SK-N-SH treated with all-trans-retinoic acid at 6 μM for 48 hours (cell line): ENCODE results near the gene CRYGS.

Source experiments
- ZFP30 ChIP-seq: fragments of 450-650 bp; formaldehyde crosslinking; IDR thresholded peaks from 2 replicates; pipeline ENCODE4 v1.5.0; 2022; ENCODE audit warnings: mild to moderate bottlenecking, moderate library complexity
- ZNF70 ChIP-seq: fragments of 450-650 bp; formaldehyde crosslinking; IDR thresholded peaks from 2 replicates; pipeline ENCODE4 v1.5.0; 2020; ENCODE audit warnings: mild to moderate bottlenecking, moderate library complexity
- TF ChIP-seq, protein P1 (sequence below): fragments of 250-450 bp; sonication (Bioruptor Pico); IDR thresholded peaks from 2 replicates; pipeline ENCODE4 v1.8.0; 2021; ENCODE audit warnings: low read depth, mild to moderate bottlenecking, moderate library complexity, borderline replicate concordance

DNA sequence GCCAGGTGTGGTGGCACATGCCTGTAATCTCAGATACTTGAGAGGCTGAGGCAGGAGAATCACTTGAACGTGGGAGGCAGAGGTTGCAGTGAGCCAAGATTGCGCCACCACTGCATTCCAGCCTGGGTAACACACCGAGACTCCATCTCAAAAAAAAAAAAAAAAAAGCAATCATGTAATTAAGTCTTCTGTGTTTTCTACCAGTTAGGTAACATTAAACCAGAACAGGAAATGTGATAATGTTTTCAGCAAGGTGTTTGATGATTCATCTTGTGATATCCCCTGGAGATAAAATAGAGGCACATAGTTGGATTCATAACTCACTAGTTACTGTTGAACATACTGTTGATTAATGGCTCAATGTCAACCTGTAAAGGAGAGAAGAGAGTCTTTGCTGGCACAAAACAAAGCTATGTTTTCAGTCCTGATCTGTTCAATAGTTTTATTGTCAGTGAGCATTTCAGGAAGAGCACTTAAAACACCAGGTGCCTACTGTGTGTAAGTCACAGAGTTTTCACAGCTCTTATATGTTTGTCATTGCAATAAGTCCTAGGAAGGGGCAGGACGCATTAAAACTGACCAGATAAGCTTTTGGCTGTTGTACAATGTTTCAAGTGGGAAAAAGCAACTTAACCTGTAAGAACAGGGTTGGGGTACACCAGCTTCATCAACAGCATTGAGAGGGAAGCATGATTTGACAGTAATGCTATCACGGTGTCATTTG lies 45.8 kb upstream of the CRYGS start:
- TF ChIP-seq, protein P1, sequence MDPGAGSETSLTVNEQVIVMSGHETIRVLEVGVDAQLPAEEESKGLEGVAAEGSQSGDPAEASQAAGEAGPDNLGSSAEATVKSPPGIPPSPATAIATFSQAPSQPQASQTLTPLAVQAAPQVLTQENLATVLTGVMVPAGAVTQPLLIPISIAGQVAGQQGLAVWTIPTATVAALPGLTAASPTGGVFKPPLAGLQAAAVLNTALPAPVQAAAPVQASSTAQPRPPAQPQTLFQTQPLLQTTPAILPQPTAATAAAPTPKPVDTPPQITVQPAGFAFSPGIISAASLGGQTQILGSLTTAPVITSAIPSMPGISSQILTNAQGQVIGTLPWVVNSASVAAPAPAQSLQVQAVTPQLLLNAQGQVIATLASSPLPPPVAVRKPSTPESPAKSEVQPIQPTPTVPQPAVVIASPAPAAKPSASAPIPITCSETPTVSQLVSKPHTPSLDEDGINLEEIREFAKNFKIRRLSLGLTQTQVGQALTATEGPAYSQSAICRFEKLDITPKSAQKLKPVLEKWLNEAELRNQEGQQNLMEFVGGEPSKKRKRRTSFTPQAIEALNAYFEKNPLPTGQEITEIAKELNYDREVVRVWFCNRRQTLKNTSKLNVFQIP (CRISPR knock-in tag): no peak
- TF ChIP-seq ZFP30 (no peak), ZNF70 (CRISPR knock-in tag) (no peak)
